Loucy (cell line): ENCODE measurements around the gene CHST12.

Experiments
- H2AFZ ChIP-seq: fragments of 200-600 bp; sonication (generic); 2 replicates; pipeline ENCODE4 v1.6.0; 2016; ENCODE audit warnings: antibody characterized with exemption, mild to moderate bottlenecking, low read length, moderate library complexity
- H3F3A ChIP-seq: fragments of 200-600 bp; 2 replicates; pipeline ENCODE4 v1.6.0; 2016; ENCODE audit warnings: antibody characterized with exemption, low read depth, mild to moderate bottlenecking
- H3K27me3 ChIP-seq: fragments of 200-600 bp; sonication (generic); 2 replicates; pipeline ENCODE4 v1.6.1; 2014; ENCODE audit warnings: low read length, mild to moderate bottlenecking; ENCODE audit not compliant: insufficient read depth, poor library complexity, severe bottlenecking
- H3K36me3 ChIP-seq: fragments of 200-600 bp; sonication (generic); 2 replicates; pipeline ENCODE4 v1.6.1; 2016; ENCODE audit warnings: low read length; ENCODE audit not compliant: insufficient read depth
- H3K4me1 ChIP-seq: fragments of 200-600 bp; sonication (generic); 2 replicates; pipeline ENCODE4 v1.5.1; 2014; ENCODE audit warnings: low read length, mild to moderate bottlenecking; ENCODE audit not compliant: insufficient read depth, poor library complexity, severe bottlenecking
- H3K4me2 ChIP-seq: fragments of 200-600 bp; sonication (generic); 2 replicates; pipeline ENCODE4 v1.6.0; 2014; ENCODE audit warnings: antibody characterized with exemption, low read length, low read depth, mild to moderate bottlenecking; ENCODE audit not compliant: poor library complexity, severe bottlenecking
- H3K4me3 ChIP-seq: fragments of 200-600 bp; sonication (generic); 2 replicates; pipeline ENCODE4 v1.5.1; 2014; ENCODE audit warnings: low read length, mild to moderate bottlenecking, mixed read lengths; ENCODE audit not compliant: poor library complexity, severe bottlenecking
- H3K79me2 ChIP-seq: fragments of 200-600 bp; sonication (generic); 2 replicates; pipeline ENCODE4 v1.6.1; 2014; ENCODE audit warnings: low read length; ENCODE audit not compliant: insufficient read depth
- H3K9ac ChIP-seq: fragments of 200-600 bp; sonication (generic); 2 replicates; pipeline ENCODE4 v1.6.0; 2014; ENCODE audit warnings: mild to moderate bottlenecking, low read depth, low read length, moderate library complexity; ENCODE audit not compliant: poor library complexity, severe bottlenecking
- H3K9me2 ChIP-seq: fragments of 200-600 bp; sonication (generic); replicated peaks from 2 replicates; pipeline ENCODE4 v1.6.1; 2016; ENCODE audit warnings: low read depth, low read length, mixed read lengths
- H3K9me3 ChIP-seq: fragments of 200-600 bp; sonication (generic); 2 replicates; pipeline ENCODE4 v1.6.1; 2014; ENCODE audit warnings: mild to moderate bottlenecking, antibody characterized with exemption, low read length, low read depth; ENCODE audit not compliant: insufficient read depth
- H4K20me1 ChIP-seq: fragments of 200-600 bp; sonication (generic); 2 replicates; pipeline ENCODE4 v1.6.0; 2014; ENCODE audit warnings: antibody characterized with exemption, low read length, mild to moderate bottlenecking; ENCODE audit not compliant: insufficient read depth, poor library complexity, severe bottlenecking
- CTCF ChIP-seq: fragments of 200-600 bp; sonication (generic); conservative IDR thresholded peaks from 2 replicates; pipeline ENCODE4 v1.5.1; 2014; ENCODE audit warnings: mild to moderate bottlenecking, antibody characterized with exemption, low read length
- EZH2phosphoT487 ChIP-seq: fragments of 200-600 bp; IDR thresholded peaks from 2 replicates; pipeline ENCODE4 v1.6.1; 2018; ENCODE audit warnings: antibody characterized with exemption, mild to moderate bottlenecking, moderate library complexity, borderline replicate concordance

The CHST12 gene

DNA sequence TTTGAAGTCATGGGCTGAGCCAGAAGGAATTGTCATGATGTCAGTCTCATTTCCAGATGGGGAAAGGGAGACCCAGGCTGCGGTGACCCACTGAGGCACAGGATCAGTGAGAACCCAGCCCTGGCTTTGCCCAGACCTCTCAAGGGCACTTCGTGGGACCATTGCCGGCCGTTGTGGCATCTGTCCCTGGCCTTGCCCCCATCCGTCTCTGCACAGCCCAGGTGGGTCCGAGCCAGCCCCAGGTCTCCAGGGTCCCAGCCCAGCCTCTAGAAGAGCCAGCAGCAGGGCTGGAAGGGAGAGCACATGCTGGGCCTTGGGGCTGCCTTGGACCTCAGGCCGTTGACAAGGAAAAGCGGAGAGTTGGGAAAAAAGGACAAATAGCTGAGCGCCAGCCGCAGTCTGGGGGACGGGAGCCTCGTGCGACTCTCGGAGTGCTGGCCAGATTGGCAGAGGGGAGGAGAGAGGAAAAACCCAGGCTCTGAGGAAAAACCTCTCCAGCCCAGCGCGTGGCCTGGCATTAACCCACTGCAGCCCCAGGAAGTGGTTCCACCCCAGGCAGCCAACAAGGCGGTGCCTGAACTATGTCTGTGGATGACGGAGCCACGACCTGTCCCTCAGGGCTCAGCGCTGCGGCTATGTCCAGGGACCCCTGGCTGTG, 42.6 kb downstream of the CHST12 start:
- Histone ChIP-seq H3K27me3 (no peaks in the 10 kb centered on the region), H3K4me3 (no peak overlapping the region), H2AFZ (no peak overlapping the region), H3K9me2 (no peaks in the 10 kb centered on the region), H3K79me2 (peaks cover 2% of the 10 kb centered on the region; the same call in 1 of the 2 replicates), H3K4me1 (no peaks in the 10 kb centered on the region), H3K9ac (no peak overlapping the region), H3K9me3 (no peaks in the 10 kb centered on the region), H3K36me3 (peaks cover 24% of the 10 kb centered on the region; the same call in 1 of the 2 replicates), H3F3A (no peaks in the 10 kb centered on the region), H4K20me1 (peaks cover 10% of the 10 kb centered on the region), H3K4me2 (no peak overlapping the region)
- TF ChIP-seq CTCF: no peak

DNA sequence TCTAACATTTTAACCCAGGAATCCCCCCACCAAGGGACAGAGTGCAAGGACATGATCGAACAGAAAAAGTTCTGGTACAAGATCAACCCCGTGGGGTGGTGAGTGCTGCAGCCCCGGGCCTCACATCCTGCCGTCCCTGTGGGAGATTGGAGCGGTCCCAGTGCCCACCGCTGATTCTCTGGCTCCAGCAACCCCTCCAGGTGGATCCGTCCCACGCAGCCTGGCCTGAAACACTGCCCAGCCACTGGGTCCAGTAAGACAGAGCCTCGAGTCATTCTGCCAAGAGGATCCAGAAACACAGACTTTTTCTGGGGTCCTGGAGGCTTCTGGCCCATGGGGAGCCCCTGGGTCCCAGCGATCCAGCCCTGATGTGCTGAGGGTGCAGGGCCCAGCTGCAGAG, 43.3 kb downstream of the CHST12 start:
- H3K9me3 ChIP-seq: no peaks in the 10 kb centered on the region
- TF ChIP-seq CTCF: no peak
- TF ChIP-seq EZH2phosphoT487: no peak
- H3K4me3 ChIP-seq: no peak overlapping the region
- peaks cover 24% of the 10 kb centered on the region; the same call in 1 of the 2 replicates for H3K36me3 ChIP-seq
- H3K79me2 ChIP-seq: no peaks in the 10 kb centered on the region
- no peaks in the 10 kb centered on the region for H3F3A ChIP-seq
- no peaks in the 10 kb centered on the region for H3K27me3 ChIP-seq
- H3K4me2 ChIP-seq: no peak overlapping the region
- peaks cover 2% of the 10 kb centered on the region for H3K4me1 ChIP-seq
- H2AFZ ChIP-seq: no peak overlapping the region
- no peaks in the 10 kb centered on the region for H3K9me2 ChIP-seq
- no peak overlapping the region for H3K9ac ChIP-seq
- H4K20me1 ChIP-seq: peaks cover 8% of the 10 kb centered on the region

DNA sequence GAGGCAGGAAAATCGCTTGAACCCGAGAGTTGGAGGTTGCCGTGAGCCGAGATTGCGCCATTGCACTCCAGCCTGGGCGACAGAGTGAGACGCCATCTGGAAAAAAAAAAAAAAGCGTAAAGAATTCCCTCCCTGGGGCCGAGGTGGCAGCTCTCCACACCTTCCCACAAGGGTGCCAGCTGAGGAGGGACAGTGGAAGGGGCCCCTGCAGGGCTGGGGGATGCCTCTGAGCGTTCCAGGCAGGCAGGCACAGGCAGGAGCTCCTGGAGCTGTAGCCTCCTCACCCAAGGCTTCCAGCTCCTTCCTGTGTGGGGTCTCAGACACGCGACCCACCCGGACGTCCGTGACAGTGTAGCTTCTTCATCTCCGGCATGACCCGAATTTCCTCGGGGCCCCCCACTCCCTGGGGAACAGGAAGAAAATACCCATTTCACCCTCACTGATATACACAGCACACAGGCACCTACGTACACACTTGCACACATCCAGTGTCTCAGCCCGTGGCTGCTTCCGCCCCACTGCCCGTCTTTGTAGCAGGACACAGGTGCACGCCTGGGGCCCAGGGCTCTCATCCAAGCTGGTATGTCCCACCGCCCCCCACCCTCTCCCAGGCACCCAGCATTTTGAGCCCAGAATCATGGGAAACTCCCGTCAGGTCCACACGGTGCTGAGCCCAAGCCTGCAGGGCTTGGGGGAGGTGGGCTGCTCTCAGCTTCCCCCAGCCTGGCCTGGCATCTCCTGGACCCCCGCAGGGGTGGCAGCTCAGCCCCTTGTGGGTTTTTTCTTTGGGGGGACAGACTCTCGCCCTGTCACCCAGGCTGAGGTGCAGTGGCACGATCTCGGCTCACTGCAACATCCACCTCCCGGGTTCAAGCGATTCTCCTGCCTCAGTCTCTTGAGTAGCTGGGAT, 47.0 kb downstream of the CHST12 start:
- Histone ChIP-seq H3K27me3 (no peaks in the 10 kb centered on the region), H2AFZ (no peak overlapping the region), H3K4me2 (no peak overlapping the region), H3K9me3 (no peaks in the 10 kb centered on the region), H3K4me3 (no peak overlapping the region), H3K9me2 (no peaks in the 10 kb centered on the region), H3F3A (no peaks in the 10 kb centered on the region), H4K20me1 (peaks cover 2% of the 10 kb centered on the region), H3K4me1 (peaks cover 7% of the 10 kb centered on the region), H3K36me3 (peaks cover 6% of the 10 kb centered on the region; the same call in 1 of the 2 replicates), H3K79me2 (no peaks in the 10 kb centered on the region), H3K9ac (no peak overlapping the region)
- no peak for TF ChIP-seq CTCF
- TF ChIP-seq EZH2phosphoT487: no peak
